DMS79 (cell line): Measurements from ENCODE around the gene TEAD4.

ENCODE experiments used
- DNase-seq: peaks from one replicate; lab custom pipeline; 2025; lab: John Stamatoyannopoulos, UW

TEAD4 gene

DNA sequence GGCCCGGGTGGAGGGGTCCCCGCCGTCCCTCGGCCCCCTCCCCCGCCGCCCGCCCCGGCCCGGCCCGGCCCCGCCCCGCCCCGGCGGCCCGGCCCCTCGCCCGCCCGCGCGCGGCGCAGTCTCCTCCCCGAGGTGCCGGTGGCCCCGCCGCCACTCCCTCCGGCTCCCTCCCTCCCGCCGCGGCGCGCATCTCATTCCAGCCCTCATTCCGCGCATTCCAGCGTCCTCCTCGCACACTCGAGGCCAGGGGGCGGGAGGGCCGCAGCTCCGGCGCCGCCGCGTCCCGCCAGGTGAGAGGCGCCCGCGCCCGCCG, at the start of gene TEAD4:
Gene TEAD4, plus strand, starts transcription at position 206 of the 313 bp plus-strand sequence.
- no peak for DNase-seq

DNA sequence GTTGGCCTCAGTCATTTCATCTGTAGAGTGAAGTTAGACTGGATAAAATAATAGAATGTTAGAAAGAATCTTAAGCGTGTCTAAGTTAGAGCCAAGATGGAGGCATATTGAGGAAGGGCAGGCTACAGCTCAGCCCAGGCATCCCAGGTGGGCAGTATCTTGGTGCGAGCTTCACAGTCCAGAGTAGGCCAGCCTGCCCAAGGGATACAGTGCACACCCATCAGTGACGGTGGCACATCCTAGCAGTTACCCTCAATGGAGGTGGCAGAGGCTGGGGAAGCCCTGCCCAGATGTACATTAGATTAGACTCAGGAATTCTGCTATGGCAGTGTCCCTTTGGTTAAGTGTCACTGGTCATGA, 47.0 kb upstream of the TEAD4 start:
- no peak for DNase-seq

DNA sequence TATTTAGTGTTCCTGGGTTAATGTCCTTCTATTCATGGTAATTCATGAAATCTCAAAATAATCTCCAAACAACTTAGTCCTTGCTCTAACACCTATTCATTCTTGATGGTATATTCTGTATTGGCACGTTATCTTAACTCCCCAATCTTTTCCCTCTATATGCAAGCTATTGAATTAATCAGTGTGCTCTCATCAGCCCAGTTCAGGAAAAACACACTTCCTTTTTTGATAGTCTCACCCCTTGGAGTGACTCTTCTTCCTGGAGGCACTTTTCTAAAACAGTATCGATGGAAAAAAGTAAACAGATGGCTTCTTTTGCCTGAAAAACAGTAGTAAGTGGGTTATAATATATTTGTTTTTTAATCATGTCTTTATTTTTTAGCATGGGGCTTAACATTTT, 39.9 kb upstream of the TEAD4 start:
- no peak for DNase-seq

DNA sequence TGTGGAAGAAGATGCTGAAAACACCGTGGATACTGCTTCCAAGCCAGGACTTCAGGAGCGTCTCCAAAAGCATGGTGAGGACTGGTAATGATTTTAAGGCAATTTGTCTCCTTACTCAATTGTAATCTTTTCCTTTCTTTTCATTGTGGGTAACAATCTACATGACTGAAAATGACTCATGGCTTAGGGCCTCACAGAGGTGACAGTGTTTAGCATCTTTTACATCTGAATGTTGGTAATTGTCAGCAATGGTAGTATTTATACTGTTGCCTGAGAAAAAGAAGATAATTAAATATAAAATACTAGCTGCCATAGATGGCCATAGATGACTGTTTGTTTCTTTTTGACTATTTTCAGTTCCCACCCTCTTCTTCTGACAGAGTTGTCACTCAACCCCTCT, 36.9 kb upstream of the TEAD4 start:
- DNase-seq = no peak

DNA sequence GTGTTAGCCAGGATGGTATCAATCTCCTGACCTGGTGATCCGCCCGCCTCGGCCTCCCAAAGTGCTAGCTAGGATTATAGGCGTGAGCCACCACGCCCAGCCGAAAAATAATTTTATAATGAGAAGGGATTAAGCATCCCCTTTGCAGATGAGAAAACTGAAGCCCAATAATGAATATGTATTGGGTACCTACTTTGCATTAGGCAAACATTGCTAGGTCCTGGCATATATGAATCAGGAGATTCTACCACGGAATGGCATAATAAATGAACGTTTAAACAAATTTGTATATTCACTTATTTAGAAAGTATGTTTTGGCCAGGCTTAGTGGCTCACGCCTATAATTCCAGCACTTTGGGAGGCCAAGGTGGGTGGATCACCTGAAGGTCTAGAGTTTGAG, 36.1 kb upstream of the TEAD4 start:
- DNase-seq = no peak

DNA sequence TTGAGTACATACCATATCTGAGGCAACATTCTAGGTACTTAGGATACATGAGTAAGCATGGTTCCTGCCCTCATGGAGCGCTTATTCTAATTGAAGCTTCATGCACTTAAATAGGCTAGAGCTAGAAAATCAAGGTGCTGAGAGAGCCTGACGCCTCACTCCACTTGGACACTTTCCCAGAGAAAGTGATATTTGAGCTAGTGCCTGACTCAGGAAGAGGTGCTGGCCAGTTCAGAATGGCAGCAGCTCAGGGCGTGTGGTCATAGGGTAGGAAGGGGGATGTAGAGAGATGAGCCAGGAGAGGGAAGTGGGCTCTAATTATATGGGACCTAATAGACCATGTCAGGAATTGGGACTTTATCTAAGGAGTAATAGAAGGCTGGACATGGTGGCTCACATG, 35.2 kb upstream of the TEAD4 start:
- DNase-seq = no peak

DNA sequence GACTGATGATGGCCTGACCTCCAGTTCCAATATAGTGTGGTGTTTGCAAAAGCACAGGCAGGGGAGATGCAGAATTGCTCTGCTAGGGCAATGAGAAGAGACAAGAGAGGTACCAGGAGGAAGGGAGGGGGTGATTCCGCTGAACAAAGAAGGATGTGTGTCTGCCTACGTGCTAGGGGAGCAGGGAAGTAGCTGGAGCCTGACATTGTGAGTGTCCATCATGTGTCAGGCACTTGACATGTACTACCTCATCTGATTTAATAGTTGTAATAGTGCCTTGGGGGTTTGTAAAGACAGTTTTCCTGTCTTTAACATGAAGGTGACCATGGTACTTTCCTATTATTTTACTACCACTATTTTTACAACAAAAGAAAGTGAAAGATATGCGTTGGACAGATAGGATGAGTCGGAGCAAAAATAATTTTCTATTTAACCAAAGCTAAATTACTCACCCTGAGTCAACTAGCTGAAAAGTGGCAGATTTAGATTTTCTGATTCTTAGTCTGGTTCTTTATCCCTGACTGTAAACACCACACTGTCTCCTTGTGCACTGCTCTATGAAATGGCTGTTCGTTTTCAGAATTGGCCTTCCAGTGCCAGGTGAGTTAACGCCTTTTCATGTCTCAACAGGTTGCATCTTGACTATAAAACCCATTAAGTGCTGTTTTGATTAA, 33.7 kb upstream of the TEAD4 start:
- peak; percentile 19 for DNase-seq

DNA sequence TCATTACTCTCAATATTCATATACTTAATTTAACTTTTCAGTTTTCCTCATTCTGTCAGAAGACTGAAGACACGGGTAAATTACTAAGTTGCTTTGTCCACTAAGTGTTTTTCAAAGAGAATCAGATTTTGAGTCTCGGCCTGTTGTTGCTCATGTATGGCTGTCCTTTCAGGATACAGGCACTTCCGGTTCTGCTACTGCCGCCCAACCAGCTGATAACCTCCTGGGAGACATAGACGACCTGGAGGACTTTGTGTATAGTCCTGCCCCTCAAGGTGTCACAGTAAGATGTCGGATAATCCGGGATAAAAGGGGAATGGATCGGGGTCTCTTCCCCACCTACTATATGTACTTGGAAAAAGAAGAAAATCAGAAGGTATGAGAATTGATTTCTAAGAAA, 28.3 kb upstream of the TEAD4 start:
- no peak for DNase-seq

DNA sequence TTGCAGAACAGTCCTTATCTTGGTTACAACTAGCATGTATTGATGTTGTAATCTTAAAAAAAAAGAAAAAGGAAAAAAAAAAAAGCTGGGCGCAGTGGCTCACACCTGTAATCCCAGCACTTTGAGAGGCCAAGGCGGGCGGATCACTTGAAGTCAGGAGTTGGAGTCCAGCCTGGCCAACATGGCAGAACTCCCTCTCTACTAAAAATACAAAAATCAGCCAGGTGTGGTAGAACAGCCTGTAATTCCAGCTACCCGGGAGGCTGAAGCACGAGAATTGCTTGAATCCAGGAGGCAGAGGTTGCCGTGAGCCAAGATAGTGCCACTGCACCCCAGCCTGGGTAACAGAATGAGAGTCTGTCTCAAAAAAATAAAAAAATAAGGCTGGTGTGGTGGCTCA, 25.6 kb upstream of the TEAD4 start:
- no peak for DNase-seq

DNA sequence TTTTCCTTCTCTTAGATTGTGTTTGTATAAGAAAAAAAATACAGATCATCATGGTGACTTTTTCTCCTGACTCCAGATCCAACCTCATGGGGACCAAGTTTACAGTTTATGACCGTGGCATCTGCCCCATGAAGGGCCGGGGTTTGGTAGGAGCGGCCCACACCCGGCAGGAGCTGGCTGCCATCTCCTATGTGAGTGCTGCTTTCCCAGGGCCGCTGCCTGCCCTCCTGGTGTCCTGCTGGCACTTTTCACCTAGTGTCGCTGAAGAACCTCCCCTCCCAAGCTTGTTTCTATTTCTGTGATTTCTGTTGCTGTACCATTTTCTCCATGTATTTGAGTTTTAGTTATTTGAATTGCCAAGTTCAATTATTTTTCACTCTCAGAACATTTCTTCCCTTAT, 24.8 kb upstream of the TEAD4 start:
- DNase-seq = no peak

DNA sequence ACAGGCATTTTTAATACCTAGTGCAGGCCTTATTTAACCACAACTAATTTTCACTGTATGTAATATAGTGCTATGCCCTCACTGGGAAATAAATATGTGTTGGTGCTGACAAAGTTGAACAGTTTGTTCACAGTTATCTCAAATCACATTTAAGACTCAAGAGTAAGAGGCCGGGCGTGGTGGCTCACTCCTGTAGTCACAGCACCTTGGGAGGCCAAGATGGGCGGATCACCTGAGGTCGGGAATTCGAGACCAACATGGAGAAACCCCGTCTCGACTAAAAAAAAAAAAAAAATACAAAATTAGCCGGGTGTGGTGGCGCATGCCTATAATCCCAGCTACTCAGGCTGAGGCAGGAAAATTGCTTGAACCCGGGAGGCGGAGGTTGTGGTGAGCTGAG, 22.9 kb upstream of the TEAD4 start:
- DNase-seq = no peak

DNA sequence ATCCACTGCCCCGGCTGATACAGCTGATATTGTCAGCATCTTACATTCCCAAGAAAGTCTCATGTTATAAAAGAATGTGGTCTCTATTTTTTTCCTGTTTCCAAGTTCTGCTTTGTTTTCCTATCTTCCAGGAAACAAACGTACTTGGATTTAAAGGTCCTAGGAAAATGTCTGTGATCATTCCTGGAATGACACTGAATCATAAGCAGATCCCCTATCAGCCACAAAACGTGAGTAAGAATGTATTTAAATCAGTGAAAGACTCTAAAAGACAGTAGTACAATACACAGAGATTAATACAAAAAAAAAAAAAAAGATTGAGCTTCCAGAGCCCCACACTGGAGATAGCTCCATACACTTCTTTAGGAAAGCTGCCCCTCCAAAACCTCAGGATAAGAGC, 21.7 kb upstream of the TEAD4 start:
- no peak for DNase-seq

DNA sequence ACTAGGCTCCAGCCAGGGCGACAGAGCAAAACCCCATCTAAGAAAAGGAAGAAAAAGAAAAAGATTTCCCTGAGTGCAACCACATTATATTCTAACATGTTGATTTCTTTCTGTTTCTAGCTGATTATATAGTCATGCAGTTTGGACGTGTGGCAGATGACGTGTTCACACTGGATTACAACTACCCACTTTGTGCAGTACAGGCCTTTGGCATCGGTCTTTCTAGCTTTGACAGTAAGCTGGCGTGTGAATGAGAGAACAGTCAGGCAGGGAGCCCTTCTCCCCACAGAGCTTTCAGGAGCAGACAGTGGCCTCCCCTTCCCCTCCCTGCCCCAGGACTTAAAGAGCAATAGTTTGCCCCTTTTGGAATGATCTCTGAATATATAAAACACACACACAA, 20.0 kb upstream of the TEAD4 start:
- no peak for DNase-seq

DNA sequence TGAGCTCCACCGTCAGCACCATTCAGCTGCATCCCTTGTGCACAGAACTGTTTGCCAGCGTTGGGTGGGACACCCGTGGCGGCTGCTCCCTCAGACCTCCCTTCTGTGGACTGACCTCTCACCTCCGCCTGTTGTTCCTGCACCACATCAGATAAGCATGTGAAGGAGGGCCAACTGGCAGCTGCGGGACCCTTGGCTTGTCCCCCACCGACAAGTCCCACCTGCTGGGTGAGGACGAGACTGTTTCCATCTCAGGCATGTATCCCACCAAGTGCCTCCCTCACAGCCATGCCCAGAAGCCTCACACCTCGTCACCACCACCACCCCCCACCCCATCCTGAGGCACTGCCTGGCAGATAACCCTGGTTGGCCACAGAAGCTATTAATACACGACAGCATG, 18.6 kb upstream of the TEAD4 start:
- no peak for DNase-seq

DNA sequence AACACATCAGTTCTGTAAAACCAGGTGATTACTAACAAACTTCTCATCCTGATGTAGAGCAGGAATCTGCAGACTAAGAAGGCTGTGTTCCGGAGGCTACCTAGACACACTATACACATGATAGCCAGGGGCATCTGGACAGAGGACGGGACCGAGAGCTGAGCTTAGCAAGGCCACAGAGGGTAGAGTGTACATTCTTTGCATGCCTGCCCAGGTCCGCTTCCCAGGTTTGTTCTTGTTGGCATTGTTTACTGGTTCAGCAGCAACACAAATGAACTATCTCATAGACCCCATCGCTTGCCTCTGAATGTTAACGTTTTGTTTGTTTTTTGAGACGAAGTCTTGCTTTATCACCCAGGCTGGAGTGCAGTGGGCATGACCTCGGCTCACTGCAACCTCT, 17.7 kb upstream of the TEAD4 start:
- DNase-seq = no peak

DNA sequence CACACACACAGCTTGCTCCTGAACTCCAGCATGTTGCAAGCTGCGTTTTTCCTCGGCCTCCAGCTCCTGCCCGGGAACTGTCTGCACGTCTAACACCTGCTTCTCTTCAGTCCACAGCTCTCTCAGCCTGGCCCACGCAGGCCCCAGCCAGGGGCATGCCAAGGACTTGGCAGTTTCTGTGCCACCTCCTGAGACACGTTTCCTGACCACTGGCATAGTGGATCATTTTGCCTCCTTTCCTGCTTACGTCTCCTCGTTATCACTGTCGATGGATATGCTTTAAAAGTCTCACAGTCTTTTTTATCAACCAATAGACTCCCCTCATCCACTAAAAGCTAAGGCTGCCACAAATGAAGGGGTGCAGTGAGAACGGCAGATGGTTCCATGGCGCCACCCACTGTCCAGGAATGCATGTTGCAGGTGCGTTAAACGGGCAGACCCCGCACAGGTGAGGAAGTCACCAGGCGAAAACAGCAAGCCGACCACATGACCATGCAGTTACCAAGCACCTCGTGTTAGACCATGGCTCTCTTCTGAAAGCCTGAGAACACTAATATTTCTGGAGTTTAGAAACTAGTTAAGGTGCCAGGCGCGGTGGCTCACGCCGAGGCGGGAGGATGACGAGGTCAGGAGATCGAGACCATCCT, 14.7 kb upstream of the TEAD4 start:
- DNase-seq = peak; percentile 51

DNA sequence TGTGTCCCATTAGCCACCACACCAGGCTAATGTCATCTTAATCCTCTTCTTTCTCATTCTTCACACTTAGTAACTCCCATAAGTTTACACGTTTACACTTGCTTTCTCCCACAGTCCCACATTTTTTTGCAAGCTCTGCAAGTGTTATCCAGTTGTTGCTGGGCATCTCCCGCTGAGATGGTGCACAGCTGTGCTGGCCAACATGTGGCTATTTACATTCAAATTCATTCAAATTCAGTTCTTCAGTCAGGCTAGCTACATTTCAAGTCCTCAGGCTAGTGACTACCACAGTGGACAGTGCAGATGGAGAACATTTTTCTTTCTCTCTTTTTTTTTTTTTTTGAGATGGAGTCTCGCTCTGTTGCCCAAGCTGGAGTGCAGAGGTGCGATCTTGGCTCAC, 9.8 kb upstream of the TEAD4 start:
- DNase-seq = no peak

DNA sequence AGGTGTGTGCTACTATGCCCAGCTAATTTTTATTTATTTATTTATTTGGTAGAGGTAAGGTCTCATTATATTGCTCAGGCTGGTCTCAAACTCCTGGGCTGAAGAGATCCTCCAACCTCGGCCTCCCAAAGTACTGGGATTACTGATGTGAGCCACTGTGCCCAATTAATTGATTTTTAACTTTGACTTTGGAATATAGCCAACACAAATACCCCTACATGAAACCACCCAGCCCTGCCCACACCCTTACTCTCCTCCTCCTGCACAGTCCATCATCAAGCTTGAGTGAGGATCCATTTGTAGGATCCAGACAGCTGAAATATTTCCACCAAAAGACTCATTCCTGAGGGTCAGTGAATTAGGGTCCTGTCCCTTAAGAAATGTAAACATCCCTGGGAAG, 3.3 kb upstream of the TEAD4 start:
- no peak for DNase-seq

DNA sequence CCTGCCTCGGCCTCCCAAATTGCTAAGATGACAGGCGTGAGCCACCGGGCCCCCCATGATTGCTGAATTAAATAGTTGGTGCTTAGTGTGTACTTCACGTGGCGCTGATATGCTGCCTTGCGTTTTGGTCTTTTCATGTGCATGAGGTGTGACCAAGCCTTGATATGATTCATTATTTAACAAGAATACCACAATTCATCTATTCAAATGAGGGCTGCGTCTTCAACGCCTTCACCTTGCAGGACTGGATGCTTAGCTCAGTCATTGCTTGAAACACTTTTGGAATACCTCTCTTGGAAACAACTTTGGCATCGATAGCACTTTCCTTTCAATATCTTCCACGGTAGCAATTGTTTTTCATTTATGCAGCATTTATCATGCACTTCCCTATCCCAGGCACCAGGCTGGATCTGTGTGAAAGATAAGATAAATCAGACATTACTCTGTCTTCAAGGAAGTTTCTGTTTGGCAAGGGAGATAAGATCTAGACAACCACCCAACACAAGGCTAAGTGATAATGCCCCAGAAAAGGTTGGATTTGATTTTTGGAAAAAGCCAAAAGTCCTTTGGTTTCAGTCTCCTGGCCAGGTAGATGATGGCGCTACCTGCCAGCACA, 1.3 kb upstream of the TEAD4 start:
- DNase-seq = no peak

DNA sequence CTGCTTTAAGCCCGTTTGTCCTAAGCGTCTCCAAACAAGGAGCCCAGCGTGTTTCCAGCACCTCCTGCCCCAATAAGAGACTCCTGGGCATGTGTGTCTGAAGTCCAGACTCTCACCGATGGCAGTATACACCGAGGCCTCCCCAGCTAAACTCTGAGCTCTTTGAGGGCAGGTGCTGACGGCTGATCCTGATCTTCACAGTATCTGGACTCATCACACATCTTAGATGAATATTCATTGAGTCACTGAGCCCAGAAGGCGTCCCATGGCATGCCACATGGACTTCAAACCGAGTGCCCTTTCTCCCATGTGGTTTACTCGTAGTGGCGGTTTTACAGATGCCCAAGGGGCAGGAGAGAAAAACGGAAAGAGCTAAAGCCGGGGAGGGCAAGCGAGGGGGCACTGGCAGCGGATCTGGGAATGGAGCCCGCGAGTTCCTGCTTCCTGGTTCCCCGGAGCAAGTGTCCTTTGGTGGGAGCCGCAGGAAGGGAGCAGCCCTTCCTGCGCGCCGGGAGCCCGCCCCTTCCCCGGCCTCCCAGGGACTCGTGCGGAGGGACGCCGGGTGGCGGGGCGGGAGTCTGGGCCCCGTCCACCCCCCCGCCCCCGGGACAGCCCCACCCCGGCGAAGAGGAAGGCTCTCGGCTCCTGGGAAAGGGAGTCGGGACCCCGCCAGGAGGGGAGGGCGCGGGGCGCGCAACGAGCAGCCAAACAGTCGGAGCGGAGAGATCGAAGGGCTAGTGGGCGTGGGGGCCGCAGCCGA, 585 bp upstream of the TEAD4 start:
- peak; percentile 24 for DNase-seq

DNA sequence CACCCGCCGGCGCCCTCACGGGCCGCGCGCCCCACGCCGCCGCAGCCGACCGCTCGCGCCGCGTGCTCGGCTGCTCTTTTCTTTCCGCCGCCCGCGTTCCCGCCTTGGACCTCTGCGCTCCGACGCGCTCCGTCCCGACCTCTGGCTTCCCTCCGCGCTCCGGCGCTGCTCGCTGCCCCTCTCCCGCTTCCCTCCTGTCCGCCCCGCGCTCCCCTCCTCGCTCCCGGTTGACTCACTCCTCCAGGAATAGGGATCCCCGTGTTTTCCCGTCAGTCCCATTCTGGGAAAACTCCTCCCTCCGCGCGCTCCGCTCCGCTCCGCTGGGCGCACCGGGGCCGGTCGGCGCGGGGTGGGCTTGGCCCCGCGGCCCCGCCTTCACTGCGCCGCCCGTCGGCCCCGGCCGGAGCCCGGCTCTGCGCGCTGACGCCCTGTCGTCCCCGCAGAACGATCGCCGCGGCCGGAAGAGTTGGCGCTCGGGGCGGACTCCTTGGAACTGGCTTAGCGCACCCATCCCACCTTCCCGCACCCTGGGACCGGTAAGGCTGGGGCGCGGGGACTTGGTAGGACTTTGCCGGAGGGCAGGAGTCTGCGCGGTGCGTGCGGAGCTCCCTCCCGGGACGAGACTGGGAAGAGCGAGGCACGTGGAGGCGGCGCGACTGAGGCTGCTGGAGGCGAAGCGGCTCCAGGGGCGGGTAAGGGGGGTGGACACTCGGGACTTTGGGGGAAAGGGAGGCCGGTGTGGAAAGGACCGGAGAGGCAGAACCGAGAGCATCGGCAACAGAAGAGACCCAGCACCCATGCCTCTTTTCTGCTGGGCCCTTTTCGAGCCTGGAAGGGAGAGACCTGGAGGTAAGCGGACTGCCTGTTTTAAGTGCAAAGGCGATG, 550 bp downstream of the TEAD4 start:
- peak; percentile 1 for DNase-seq

DNA sequence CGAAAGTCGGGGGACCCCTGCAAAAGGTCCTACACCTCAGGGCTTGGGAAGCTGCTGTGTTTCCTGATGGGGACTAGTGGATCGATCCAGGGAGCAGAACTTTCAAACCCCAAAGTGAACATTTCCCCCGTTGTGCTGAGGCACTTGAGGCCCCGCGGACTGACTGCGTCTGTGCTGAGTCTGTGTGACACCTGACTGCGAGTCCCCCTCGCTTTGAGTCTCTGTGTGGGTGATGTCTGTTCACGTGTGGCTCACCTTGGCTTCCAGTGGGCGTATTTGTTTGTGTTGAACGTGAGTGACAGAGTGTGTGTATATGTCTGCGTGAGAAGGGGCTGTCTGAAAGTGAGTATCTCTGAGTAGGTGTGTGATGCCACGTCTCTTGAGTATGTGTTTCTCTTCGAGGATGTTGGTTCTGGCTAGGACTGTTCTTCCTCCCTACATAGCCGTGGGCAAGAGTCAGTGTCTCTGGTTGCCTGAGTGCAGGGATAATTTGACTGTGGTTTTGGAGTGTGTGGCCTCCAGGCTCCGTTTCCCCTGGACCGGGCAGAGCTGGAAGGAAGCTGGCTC, 1.3 kb downstream of the TEAD4 start:
- peak; percentile 45 for DNase-seq
